Hypothalamus (tissue), 51 donors: Measurements from ENCODE around the gene MAP3K2.
A peak's percentile ranks its signal among the peaks of the same experiment; 100 is the strongest.

Experiments used
- DNase-seq, 51 donors: peaks; one replicate each; lab custom pipeline; 2025; lab: John Stamatoyannopoulos, UW

MAP3K2 gene

DNA sequence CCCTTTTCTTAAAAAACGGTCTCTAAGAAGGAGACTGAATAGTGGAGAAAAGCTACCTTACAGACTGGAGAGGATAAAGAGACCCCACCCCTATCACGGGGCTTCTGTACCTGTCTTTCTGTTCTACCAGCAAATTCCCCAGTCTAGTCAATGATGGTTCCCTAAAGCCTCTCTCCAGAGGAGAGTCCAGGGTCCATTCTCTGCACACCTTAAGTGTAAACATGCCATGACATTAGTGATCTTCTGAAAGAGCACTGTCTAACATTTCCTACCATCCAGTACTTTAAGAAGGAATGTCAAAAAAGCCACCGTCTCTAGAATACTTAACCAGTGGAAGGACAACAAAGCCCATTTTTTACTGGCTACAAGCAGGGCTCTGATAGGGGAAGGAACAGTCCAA lies 76.8 kb downstream of the MAP3K2 start:
- no peak for DNase-seq

- no peak for DNase-seq
Measured at GRCh38 chr2:127309468-127309867, 78.3 kb downstream of the MAP3K2 start.

- no peak for DNase-seq
Measured at GRCh38 chr2:127308586-127309138, 79.1 kb downstream of the MAP3K2 start.

DNA sequence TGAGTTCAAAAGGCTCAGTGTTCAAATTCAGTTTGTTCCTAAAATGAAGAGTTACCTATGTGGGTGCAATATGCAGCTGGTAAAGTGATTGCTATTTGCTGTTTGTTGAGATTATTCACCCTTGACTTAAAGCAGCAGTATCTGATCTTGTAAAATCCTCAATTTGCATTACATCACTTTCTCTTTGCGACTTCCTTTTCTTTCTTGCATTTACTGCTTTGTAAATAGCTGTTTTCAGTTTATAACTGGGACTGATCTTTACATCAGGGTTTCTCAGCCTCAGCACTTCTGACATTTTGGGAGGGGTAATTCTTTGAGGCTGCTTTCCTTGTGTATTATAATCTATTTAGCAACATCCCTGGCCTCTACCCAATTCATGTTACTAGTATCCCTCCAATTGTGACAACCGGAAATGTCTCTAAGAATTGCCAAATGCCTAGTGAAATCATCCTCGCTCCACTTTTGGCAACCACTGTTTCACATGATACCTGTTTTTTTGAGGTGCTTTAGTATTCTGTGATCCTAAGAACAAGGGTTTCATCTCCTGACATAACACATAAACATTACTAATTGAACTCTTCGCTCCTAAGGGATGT lies 81.7 kb downstream of the MAP3K2 start:
- no peak for DNase-seq

- no peak for DNase-seq
Measured at GRCh38 chr2:127302168-127302567, 85.6 kb downstream of the MAP3K2 start.

- peak in 49 of 51 donors; percentile 16 to 84 (median 66) for DNase-seq
Measured at GRCh38 chr2:127293748-127294562, 93.8 kb downstream of the MAP3K2 start, which contains the start of gene ERCC3. Gene ERCC3, minus strand, starts transcription at chr2:127294144. Its CDS starts 63 bp downstream, at chr2:127294081.

- DNase-seq, result no peak
Measured at GRCh38 chr2:127293386-127293747, 94.4 kb downstream of the MAP3K2 start.

DNA sequence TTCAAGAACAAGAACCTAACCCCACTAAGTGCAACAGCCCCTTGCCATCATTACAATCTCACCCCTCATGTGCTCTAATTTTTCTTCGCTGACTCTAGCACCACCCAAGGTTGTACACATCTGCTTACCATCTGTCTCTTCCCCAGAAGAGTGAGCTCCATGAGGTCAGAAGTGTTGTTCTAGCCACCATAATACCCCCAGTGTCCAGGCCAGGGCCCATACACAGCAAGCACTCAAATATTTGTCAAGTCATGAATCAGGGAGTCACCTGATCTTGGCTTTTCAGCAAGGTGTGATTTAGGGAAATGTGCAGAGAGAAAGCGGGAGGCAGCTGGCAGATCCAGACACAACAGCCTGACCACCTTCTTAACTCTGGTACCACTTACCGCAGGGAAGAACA lies 99.5 kb downstream of the MAP3K2 start:
- DNase-seq, result no peak

DNA sequence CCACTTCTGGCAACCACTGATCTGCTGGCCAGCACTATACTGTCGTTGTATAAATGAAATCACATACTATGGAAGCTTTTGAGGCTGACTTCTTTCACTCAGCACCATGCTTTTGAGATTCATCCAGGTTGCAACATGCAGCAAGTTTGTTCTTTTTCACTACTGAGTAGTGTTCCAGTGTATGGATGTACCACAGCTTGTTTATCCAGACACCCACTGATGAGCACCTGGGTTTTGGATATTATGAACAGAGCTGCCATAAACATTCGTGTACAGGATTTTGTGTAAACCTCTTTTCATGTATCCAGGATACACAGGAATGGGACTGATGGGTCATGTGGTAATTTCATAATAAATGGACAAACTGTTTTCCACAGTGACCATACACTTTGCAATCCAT lies 104.5 kb downstream of the MAP3K2 start:
- DNase-seq, result no peak

- DNase-seq, result no peak
Measured at GRCh38 chr2:127280693-127281092, 107.1 kb downstream of the MAP3K2 start.

DNA sequence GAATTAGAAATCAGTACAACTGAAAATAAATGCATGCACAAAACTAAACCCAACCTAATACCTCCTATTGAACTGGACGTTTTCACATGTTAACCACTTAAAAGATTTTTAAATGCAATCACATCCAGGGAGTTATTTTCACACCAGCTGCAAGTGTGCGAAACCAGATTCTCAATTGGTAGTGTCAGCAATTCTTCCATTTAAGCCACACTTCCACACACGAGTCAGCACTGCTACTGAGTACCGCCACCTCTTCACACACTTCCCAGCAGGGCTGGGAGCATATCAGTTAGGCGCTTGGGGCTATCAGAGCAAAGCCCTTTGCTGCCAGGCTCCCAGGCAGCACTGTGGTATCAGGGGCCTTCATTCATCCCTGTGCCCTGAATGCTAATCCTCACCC lies 108.0 kb downstream of the MAP3K2 start:
- DNase-seq, result no peak

DNA sequence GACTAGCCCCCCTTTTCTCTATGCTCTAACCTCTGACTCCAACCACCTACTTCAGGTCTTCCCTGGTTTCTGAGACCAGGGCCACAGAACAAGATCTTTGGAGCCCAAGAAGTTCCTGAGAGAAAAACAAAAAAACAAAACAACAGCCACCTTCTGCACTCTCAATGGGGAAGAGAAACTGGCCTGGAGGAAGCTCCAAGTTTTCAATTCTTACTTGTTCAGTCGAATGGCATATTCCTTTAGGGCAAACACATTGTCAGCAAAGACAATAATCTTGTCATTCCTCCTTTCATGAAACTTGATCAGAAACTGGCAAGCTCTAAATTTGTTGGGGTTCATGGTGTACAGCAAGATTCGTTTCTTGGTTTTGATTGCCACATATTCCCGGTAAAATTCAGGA lies 108.8 kb downstream of the MAP3K2 start:
- no peak for DNase-seq

DNA sequence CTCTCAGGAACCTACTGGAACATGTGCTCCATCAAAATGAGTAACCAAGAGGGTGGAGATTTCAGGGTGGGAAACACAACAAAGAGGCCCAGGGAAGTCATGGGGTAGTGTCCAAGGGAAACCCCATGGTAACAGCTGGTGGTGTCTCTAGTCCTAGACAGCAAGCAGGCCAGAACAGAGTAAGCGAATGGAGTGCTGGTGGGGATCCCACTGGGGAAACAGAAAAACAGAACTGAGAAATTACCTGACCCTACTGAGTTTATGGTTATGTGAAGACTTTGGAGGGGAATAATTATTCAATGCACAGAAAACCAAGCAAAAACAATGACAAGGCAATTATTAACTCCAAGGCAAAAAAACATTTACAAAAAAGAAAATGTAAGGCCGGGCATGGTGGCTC lies 110.7 kb downstream of the MAP3K2 start:
- DNase-seq, result no peak

GRCh38 chr2:127275789-127276188 lies 112.0 kb downstream of the MAP3K2 start:
- DNase-seq, result peak in 2 of 51 donors; percentile 25 to 51

DNA sequence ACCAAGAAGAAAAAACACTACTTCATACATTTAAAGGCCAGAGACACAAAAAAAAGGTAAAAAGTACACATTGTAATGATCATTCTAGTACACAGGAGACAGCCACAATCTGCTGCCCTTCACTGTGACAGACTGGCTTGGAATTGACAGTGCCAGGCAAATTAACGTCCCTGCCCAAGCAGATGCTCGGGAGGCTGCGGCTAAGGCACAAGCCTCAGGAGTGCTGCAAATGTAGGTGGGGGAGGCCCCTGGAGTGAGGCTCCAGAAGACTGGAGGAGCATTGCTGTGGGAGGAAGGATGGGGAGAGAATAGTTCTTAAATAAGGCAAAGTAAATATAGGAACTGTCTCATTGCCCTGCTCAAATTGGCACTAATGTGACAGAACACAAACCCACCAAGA lies 112.4 kb downstream of the MAP3K2 start:
- DNase-seq, result peak in 2 of 51 donors; percentile 47 to 51

DNA sequence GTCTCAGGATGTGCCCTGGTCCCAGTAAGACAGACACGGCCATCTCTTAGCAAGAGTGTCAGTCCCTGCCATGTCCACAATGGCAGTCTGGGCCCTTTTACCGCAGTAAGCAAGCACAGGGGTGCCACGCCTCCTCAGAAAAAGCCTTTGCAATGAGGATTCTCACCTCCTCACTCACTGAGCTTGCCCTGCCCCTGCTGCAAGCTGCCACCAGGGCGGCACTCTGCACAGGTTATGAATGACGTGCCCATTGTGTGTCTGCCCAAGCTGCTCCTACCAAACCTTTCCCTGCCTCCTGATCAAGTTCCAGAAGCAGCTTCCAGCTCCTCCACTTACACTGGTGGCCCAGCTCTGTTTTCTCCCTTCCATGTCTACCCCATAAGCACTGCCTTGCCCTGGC lies 117.1 kb downstream of the MAP3K2 start:
- DNase-seq, result no peak

GRCh38 chr2:127261804-127262406 lies 125.9 kb downstream of the MAP3K2 start:
- no peak for DNase-seq

GRCh38 chr2:127259355-127259754 lies 128.4 kb downstream of the MAP3K2 start:
- DNase-seq, result no peak

- no peak for DNase-seq
Measured at GRCh38 chr2:127256866-127257265, 130.9 kb downstream of the MAP3K2 start.

DNA sequence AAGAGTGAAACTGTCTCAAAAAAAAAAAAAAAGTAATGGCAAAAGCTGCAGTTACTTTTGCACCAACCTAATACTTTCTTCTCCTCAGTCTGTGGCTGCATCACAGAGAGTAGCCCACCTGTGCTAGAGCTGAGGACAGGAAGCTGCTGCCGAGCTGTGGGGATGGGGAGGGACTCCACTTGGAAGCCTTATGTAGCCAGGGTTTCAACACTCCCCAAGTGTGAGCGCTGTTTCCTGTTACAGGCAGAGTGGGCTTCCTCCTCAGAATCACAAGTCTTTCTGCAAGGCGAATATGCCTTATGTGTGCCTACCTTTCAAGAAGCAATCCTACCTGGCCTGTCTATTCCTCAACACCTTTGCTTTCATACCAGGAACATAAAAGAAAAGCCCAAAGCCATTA lies 131.4 kb downstream of the MAP3K2 start:
- DNase-seq, result no peak

DNA sequence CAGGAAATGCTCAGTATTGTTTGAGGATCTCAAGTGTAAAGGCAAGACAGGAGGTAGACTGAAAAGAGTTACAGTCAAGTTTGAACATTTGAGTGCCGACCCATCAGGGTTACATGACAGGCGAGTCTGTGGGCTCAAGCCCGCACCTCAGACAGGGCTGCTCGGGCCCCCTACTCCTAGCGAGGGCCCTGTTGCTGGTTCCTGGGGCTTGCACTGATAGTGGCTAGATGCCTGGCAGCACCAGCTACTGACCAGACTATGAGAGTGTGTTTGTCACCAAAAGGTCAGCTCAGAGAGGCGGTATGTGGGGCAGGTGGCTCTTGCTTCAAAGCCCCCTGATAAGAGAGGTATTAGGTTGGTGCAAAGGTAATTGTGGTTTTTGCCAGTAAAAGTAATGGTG lies 132.1 kb downstream of the MAP3K2 start:
- DNase-seq, result peak in 1 of 51 donors; percentile 3

DNA sequence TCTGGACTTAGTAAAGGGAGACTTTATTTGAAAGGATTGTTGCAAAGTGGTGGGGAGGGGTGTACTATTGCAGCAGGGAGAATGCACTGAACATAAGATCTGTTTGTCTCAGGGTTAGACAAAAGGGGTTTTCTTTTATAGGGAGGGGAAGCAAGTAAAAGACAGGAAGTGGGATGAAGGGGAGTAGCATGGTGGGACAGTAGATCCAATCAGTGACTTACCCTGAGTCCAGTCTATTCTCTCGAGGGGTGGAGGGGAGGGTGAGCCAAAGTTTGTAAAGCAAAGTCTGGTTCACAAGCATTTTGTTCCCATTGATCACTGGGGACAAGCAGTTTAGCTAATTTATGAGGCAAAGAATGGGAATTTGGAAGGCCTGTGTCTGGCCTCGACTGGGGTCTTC lies 132.6 kb downstream of the MAP3K2 start:
- DNase-seq, result no peak
